GM19035 (cell line): ENCODE data around the gene TAC3.
"Not testable (repeated sequence)": the region's sequence is repeated elsewhere in the genome, so short reads cannot be mapped to it uniquely, and the experiment has no call there.

Experiments used
- ATAC-seq: cut with Tn5 transposase; IDR thresholded peaks from one replicate; pipeline ENCODE4 v1.9.1; 2021; ENCODE audit not compliant: unreplicated experiment

TAC3 gene

DNA sequence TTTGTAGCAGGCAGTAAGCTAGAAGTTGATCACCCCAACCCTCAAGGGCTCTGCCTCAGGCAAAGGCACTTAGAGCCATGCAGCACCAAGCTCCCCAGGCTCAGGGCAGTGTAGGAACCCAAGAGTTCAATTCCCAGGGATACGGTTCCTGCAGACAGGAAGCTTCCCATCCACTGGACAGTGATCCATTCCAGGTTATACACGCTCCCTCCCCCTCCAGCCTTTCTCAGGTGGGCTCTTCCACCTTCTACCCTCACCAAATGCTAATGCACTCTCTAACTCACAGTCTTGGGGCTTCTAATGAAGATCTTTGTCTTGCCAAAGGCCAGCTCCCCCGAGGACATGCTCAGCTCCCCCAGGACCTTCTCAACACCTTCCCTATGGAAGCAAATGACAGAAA lies 20.9 kb upstream of the TAC3 start:
- no peak for ATAC-seq

- no peak for ATAC-seq
Measured at GRCh38 chr12:57033431-57033830, 17.1 kb upstream of the TAC3 start.

DNA sequence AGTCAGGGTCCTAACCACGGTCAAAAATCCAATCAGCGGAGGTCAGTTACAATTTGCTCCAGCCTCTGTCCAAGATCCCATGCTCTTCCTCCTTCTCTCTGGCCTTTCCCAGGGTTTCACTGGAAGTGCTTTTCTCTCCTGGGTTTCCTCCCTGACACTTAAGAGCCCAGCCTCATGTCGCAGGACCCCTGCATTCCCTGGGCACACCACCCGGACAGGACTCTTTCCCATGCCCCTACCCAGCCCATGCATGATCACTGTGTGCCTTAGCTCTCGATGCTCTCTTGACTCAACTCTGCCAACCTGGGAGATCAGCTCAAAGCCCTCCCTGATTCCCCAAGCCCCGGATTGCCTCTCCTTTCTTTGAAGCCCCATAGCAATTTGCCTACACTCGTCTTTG lies 15.5 kb upstream of the TAC3 start:
- no peak for ATAC-seq

- no peak for ATAC-seq
Measured at GRCh38 chr12:57031138-57031725, 14.9 kb upstream of the TAC3 start.

- no peak for ATAC-seq
Measured at GRCh38 chr12:57029457-57029856, 13.1 kb upstream of the TAC3 start.

DNA sequence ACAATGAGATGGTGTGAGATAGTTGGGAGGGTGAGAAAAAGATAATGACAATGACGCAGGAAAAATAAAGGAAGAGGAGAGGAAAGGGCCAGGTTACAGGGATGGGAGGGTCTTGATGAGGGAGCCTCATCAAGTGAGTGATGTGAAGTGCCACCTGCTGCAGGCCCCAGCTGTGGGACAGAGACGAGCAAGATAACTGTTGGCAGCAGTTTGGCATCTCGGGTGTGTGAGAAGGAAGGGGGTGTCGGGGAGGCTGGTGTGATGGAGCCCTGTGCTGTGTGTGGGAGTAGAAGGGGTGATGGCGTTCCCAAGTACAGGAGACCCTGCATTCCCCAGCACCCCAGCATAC lies 11.4 kb upstream of the TAC3 start:
- ATAC-seq = no peak

DNA sequence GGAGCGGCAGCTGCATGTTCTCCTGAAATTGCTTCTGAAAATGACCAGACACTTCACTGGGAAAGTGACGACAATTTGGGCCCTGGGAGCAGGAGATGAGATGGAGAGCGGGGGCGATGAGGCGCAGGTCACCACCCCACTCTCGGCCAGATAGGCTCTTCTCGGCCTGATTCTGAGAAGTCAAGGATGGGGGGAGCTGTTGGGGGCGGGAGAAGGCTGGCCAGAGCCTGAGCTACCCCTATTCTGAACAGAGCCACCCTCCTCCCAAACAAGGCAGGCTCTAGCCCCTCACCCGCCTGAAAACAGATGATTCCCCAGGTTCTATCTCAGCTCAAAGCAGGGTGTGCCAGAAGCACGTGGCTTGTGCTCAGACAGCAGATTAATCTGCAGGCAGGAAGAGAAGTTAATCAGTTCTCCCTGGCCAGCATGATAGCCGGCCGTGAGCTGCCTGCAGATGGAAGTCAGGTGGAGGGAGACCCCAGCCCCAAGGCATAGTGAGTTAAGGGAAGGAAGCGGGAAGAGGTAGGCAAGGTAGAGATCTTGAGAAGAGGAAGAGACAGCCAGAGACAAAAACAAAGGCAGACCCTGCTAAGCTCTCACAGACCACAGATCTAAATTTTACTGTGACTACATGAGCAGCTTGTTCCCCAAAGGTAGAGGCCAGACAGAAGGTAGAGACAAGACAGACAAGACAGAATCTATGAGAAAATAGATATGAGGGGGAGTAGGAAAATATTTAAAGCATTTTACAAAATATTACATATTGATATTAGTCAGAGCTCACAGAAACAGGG lies 10.9 kb upstream of the TAC3 start:
- ATAC-seq = no peak

GRCh38 chr12:57025196-57025595 lies 8.9 kb upstream of the TAC3 start:
- ATAC-seq = no peak

DNA sequence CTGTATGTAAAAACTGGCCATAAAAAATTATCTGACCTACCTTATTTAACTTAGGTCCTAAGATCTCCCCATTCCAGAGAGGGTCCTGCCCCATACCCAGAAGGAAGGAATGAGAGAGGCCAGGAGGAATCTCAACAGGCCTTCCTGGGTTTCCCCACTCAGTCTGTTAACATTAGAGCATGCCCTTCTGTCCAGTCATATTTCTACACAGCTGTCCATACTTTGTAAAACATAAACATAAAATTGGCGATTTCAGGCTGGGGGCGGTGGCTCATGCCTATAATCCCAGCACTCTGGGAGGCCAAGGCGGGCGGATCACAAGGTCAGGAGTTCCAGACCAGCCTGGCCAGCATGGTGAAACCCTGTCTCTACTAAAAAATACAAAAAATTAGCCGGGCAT lies 6.0 kb upstream of the TAC3 start:
- ATAC-seq = not testable (repeated sequence)

GRCh38 chr12:57019983-57020719 lies 3.8 kb upstream of the TAC3 start:
- no peak for ATAC-seq

- no peak for ATAC-seq
Measured at GRCh38 chr12:57018906-57019305, 2.6 kb upstream of the TAC3 start.

DNA sequence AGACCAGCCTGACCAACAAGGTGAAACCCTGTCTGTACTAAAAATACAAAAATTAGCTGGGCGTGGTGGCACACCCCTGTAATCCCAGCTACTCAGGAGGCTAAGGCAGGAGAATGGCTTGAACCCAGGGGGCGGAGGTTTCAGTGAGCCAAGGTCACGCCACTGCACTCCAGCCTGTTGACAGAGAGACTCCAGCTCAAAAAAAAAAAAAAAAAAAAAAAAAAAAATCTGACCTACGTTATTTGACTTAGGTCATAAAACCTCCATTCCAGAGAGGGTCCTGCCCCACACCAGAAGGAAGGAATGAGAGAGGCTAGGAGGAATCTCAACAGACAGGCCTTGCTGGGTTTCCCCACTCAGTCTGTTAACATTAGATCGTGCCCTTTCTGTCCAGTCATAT lies 2.0 kb upstream of the TAC3 start:
- ATAC-seq = not testable (repeated sequence)

DNA sequence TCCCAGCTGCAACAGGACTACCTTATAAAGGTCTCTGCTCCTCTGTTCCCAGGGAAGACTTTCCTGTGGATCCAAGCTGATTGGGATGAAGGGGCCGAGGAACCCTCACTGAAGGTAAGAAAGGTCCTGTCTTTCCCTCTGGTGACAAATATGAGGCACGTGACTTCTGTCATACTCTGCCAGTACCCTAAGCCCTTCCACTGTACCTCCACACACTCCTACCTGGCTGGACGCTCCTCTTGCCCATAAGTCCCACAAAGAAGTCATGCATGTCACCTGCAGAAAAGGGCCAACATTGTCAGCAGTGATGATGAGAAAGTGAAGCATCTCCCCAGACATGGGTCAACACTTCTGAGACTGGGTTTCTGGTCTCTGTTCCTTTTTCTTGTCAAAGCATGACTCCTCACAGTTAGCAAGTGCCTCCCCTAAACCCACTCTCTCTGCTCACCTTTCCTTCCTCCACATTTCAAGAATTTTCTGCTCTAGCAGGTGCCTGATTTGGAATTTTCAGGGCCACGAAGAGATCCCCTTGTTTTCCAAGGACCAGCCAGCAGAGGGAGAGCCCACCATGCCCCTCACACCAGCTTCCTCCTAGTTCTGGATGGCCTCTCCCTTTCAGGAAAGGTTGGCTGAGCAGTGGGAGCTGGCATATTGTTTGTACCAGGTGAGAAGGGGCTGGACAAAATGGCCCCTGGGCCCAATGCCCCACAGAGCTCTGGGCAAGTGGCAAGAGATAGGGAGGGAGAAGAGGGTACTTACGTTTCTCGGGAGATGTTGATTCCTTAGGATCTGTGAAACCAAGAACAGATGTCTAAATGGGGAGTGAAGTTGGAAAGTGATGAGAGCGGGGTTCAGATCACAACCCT lies 3.5 kb downstream of the TAC3 start:
- ATAC-seq = peak; percentile 60

DNA sequence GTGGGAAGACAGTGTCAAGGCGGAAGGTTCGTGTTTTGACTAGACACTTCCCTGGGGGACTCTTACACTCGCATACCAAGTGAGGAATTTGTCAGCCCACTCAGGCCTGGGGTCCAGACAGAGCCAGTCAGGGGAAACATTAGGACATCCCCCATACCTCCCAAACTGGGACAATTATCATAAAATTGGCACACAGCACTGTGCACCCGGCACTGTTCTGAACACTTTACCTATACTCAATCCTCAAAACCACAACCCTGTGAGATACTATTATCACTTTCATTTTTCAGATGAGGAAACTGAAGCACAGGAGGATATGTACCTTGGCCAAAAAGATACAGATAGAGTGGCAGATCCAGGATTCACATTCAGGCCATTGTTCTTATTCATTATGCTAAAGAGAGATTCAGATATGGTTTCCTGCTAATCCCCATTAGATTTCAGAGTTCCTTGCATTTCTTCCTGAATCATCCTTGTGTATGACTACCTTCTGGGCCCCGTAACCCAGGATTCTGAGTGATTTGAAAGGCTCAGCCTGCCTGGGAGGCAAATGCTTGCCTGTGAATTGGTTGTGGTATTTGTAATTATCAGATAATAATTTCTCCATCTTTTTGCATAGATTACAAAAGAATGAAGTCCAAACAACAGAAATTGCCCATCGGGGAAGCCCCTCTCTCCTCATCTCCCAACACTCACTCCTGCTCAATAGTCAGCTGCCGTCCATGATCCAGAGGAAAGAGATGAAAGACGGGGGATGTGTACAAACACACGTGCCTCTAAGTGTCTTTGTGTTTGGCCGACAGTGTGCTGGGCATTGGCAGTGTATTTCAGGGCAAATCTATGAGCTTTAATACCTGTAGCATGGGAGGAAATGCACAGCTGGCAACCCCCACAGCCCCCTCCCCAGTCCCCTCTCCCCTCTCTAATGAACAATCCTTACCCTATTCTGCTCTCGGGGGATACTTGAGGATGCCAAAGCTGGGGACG lies 4.6 kb downstream of the TAC3 start:
- ATAC-seq = peak; percentile 51

GRCh38 chr12:57010627-57011247 lies 5.6 kb downstream of the TAC3 start:
- no peak for ATAC-seq

DNA sequence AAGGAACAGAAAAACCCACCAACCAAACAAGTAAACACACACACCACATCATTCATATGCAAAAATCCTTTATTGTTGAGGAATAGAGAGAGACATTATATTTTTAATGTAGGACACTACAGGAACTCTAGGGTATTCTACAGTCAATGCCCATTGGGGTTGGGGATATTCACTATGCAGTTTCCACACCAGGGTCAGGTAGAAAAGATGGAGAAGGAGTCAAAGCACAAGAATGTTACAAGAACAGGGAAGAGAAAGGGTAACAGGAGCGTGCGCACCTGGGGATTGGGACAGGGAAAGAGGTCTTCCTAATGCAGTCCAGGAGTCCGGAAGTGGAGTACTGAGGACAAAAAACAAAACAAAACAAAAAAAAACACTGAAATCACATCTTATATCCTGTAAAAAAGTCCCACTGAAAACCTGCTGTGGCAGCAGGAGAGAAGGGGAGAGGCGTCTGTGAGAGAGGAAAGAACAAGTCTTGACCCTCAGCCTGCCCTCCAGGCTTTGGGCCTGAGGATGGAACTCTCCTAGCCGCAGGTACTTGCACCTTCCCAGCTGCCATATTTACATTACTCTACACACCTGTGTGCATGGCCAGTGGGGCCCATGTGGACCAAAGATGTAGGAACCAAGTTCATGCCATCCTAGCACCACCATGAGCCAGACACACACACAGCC lies 6.2 kb downstream of the TAC3 start:
- ATAC-seq = no peak

DNA sequence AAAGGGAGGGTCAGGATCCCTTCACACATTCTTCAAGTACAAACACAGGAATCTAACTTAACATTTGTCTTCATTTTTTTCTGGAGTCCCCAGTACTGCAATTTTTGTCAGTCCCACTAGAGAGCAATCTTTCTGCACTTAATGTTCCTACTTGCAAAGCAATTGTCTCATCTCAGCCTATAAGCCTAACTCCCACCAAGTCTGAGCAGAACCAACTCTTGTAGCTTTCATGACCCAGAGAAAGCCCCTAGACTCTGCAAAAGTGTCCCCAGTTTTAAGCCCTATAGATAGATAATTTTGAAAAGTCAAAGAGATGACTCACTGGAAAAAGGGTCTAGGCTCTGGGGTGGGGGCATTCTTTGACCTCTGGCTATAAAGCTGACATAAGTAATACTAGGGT lies 8.2 kb downstream of the TAC3 start:
- ATAC-seq = no peak

- ATAC-seq = no peak
Measured at GRCh38 chr12:57006809-57007475, 9.4 kb downstream of the TAC3 start.
